NCI-H748 (cell line): Measurements from ENCODE around the gene ZDHHC17.
A peak's percentile ranks its signal among the peaks of the same experiment; 100 is the strongest.

Experiments used
- DNase-seq: peaks from one replicate; lab custom pipeline; 2025; ENCODE audit not compliant: unreplicated experiment; lab: John Stamatoyannopoulos, UW

ZDHHC17 gene

DNA sequence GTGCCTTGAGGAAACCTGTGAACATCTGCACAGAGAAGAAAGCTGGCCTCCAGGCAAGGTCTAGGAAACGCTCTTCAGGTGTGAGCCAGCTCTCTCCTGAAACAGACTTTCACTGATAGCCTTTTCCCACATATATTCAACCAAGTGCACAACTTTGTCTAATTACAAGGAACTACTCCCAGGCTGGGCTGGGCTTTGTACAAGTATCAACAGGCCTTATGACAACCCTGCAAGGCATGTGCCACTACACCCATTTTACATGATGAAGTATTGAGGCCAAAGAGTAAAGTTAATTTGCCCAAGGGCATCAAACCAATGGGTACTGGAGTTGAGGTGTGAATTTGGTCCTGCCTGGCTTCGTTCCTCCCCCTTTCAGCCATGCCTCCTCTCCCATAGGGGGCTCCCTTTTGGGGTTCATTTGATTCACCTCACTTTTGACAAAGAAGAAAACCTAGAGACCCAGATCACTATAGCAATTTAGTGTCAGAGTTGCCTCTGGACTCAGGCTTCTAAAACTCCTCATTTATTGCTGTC lies 112.8 kb downstream of the ZDHHC17 start:
- no peak for DNase-seq

DNA sequence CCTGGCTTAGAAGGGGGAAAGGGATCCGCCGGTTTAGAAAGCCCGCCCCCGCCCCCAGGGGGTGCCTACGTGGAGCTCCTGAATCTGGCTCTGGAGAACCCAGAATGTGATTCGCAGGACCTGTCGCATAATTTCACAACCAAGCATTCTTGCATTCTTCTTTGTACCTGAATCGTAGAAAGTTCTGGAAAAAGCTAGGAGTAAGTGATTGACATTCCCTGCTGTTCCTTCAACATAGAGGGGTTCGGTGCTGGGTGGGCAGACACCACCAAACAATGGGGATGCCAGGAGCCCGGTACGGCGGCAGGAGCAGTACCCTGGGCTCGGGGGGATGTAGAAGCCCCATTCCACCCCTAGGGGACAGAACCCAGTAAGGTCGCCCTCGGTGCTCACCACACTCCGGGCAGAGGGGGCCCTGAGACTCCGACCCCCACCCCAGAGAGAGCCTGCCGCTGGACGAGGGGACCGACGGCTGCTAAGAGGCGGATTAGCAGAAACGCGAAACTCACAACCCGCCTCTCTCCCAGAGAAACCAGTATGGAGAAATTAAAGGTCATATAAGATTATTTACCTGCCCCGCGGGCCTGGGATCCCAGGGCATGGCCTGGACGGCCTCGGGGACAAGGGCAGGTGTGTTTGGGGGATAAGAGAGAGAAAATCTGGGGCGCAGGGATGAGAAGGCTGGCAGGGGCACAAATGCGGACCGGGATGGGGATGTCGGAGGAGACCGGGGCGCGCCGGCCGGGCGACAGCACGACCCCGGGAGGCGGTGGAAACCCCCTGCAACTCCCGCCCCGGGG lies 114.4 kb downstream of the ZDHHC17 start:
- DNase-seq: peak; percentile 67

- DNase-seq: peak; percentile 96
Observed at GRCh38 chr12:76878899-76879709, 115.2 kb downstream of the ZDHHC17 start, which contains the start of gene CSRP2. CSRP2 (minus strand) TSS chr12:76879019; CDS start chr12:76866260, 12,759 bp downstream.

DNA sequence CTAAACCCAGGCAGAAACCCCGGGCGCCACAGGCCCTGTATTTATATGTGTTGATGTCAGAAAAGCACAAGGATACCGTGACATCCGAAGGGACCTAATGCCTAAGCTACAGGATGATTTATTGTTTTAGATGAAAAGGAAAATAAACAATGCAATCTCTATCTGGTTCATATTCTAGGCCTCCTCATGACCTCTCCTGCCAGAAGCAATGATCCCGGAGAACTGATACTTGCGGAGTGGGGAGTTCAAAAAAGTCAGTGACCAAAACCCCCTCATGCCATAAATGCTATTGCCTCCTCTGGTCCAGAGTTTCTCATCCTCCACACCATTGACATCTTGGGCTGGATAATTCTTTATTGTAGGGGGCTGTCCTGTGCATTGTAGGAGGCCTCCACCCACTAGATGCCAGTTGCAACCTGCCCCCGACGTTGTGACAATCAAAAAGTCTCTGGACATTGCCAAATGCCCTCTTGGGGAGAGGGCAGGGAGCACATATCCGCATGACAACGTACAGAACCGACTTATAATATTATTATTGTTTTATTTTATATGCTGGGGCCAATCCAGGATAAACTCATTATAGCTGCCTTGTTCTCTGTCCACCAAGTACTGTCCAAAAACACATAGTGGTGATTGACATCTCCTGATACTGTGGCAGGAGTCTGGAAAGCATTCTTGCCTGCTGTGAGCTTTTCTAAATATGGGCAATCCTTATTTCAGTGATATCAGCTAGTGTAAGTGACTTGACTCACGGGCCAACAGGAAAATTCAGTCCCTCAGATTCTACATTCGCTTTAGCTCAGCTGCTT lies 116.0 kb downstream of the ZDHHC17 start:
- no peak for DNase-seq

GRCh38 chr12:76880519-76881023 lies 116.7 kb downstream of the ZDHHC17 start:
- no peak for DNase-seq

DNA sequence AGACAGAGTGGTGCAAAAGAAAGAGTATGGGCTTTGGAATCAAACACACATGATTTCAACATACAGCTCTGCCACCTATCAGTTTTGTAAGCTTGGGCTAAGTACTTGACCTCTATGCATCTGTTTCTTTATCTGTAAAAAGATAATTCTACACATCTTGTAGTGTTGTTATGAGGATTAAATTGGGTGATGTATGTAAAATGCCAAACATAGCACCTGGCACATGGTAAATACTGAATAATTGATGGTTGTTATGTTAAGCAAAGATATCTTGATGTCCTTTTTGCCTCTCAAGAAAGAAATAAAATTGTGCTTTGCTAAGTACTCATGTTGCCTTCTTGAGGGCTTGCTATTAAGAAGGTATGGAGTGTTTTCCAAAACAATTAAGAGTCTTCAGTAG lies 117.2 kb downstream of the ZDHHC17 start:
- DNase-seq: no peak

DNA sequence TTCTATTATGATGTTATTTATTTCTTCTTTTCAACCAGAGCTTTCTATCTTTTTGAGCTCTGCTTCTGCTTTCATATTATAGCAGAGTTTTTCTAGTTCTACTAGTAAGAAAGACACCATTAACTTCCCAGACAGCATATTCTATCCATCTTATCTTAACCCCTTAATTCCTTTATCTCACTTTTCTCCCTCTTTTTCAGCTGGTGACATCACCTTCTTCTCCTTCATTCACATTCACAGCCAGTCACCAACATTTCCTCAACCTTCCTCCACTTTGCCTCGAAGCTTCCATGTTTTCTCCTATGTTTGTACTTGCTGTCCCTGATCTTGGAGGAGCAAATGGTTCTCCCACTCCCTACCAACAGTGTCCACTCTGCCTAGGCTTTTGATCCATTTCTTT lies 118.5 kb downstream of the ZDHHC17 start:
- no peak for DNase-seq

GRCh38 chr12:76883151-76883550 lies 119.2 kb downstream of the ZDHHC17 start:
- no peak for DNase-seq

DNA sequence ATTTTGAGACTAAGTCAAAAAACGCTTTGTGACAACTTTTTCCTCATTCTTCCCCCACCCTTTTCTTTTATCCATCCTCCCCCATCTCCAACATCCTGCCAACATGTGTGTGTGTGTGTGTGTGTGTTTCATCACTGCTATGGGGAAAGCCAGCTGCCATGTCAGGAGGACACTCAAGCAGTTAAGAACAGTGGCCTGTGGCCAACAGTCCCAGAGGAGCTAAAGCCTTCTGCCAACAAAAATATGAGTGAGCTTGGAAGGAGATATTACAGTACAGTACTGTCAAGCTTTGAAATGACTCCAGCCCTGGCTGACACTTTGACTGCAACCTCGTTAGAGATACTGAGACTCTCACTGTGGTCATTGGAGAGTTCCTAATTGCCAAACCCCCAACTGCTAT lies 119.9 kb downstream of the ZDHHC17 start:
- DNase-seq: no peak

GRCh38 chr12:76888775-76889174 lies 124.9 kb downstream of the ZDHHC17 start:
- DNase-seq: no peak

GRCh38 chr12:76890151-76891143 lies 126.5 kb downstream of the ZDHHC17 start:
- peak; percentile 27 for DNase-seq

GRCh38 chr12:76891609-76892008 lies 127.7 kb downstream of the ZDHHC17 start:
- no peak for DNase-seq

DNA sequence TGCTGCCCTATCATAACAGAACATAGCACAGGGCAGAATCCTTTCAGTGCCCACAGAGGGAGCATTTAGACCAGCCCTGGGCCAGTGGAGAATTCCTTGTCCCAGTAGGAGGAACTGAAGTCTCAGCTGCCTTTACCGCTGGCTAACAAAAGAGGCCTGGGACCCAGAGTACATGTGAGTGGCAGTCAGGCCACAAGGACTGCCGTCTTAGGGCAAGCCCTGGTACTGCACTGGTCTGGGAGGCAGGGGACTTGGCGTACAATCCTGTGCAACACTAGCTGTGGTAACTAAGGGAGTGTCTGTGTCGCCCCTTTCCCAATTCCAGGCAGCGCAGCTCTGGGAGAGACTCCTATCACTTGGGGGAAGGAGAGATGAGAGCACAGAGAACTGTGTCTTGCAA lies 131.9 kb downstream of the ZDHHC17 start:
- DNase-seq: no peak

DNA sequence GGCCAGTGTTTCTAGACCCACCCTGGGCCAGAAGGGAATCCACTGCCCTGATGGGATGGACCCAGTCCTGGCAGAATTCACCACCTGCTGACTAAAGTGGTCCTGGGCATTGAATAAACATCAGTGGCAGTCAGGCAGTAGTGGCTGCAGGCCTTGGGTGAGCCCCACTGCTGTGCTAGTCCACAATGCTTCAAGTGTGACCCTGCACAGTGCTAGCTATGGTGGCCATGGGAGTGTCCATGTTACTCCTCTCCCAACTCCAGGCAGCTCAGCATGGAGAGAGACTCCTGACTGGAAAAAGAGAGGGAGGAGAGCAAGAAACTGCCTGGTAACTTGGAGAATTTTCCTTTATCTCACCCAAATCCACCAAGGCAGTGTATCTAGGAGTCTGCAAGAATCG lies 132.4 kb downstream of the ZDHHC17 start:
- no peak for DNase-seq

DNA sequence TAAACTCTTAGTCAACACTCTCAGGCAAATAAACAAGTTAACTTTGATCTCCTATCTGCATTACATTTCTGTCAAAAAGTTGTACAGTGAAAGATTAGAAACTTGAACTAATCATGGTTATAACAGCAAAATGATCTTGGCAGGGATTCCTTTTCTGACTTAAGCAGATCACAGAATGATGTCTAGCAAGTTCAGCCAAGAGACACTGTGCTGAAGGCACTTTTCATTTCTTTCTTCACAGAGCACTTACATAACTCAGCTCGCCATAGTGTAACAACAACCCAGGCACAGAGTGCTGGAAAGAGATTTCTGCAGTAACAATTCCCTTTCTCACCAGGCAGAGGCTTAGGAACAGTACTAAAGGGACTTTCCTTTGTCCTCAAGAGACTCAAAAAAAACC lies 134.5 kb downstream of the ZDHHC17 start:
- DNase-seq: no peak

- DNase-seq: no peak
Observed at GRCh38 chr12:76899522-76899921, 135.6 kb downstream of the ZDHHC17 start.

GRCh38 chr12:76901628-76902380 lies 137.9 kb downstream of the ZDHHC17 start:
- DNase-seq: no peak
